Fibroblast of the conjunctiva (primary cell): ENCODE results near the gene WDR47.

Experiments
- DNase-seq: peaks from one replicate; pipeline ENCODE4 v3.0.0-alpha.2; 2010; ENCODE audit warnings: low read depth

Gene WDR47

DNA sequence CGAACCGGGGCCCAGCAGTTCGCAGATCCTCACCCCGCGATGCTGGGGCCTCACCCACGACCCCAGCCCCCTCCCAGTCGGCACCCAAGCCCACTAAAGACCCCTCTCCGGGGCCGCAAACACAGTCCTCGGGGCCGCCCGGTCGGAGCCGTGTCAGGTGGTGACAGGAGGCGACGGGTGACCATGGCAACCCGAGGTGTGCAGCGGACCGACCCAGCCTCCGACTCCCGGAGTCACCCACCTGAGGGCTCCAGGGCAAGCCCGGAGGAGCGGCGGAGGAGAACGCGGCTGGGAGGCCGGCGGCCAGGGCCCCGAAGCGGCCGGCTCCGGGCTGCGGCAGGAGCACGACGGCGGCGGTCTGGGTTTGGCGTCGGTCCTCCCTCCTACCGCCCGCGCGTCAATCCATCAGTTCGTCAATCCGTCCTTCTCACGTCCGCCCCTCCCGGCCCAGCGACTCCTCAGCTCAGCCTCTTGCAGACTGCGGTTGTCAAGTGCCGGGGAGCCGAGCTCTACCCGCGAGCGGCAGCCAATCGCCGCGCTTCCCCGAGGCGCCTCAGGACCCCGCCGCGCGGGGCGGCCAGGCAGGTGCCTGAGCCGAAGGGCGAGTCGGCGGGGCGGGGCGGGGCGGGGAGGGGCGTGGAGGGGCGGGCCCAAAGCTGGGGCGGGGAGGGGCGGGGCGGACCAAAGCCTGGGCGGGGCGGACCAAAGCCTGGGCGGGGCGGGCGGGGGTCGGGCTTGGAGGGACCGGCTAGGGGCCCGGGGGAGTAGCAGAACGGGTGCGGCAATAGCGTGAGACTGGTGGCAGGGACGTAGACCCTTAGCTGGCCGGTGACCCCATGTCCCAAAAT lies at the start of gene WDR47:
WDR47 (minus strand) TSS at position 482 of the 848 bp plus-strand sequence. CDS start 18,590 bp downstream, outside the sequence.
- DNase-seq: peak; percentile 96

DNA sequence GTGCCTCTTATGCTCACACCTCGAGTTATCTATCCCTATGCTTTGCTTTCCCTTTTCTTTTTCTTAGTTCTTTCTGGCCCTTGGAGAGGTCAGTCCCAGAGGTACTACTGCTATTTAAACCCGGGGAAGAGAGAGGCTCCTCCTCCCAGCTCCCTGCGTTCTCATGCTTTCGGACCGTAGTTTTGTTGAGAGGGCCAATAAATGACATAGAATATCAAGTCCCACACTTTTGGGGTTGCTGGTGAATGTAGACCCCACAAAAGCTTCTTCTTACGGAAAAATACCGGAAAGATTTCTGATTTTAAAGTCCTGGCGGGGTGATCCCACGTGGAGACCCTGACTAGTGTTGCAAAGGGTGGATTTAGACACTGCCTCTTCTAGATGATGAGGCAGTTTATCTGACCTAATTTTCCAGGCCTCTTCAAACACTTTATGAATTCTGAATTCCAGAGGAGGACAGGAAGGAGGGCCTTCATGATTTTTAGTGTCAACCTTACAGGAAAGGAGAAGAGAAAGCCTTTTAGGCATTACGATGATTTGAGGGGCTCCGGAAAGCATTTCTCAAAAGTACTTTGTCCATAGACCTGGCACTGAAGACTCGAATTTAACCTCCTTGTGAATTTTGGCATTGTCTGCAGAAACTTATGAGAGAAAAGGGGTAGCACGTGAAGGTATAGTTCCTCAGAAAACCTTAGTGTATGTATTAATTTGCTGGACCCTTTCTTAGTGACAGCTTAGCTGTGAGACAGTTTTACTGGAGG lies 49.4 kb upstream of the WDR47 start:
- DNase-seq: no peak

DNA sequence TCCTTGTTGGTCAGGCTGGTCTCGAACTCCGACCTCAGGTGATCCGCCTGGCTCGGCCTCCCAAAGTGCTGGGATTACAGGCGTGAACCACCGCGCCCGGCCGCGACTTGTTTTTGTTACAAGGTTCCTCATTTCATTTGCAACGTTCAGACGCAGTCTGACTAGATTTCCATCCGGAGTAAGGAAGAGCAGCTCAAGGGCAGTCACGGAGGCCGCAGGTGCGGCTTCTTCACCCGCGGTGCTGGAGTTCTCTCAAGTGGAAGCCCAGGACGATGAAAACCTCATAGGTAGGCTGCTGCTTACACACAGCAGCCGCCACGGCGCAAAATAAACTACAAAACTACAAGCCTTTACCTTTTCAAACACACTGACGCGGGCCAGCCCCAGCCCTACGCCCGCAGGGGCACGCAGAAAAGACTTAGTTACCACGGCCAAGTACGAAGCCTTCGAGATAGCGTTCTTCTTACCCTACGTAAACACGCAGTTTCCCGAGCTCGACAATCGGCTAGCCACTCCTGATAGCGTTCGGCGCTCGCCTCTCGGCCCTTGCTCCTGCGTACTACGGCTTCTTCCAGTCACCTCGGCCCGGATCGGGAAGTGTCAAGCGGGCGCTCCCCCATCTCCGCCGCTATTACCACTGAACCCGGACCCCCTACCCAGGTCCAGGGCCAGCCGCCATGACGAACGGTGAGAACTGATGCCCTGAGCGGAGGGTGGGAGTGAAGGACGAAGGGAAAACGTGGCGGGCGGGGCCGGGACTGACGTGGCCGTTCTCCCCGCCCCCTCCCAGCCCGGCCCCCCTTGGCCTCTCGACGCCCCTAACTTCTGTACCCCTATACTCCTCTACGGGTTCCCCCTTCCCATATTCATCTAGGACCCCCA lies 48.5 kb upstream of the WDR47 start, which contains the start of gene TMEM167B:
TMEM167B (plus strand) TSS at position 569 of the 882 bp plus-strand sequence; CDS start at position 678, 109 bp downstream.
- peak; percentile 86 for DNase-seq

DNA sequence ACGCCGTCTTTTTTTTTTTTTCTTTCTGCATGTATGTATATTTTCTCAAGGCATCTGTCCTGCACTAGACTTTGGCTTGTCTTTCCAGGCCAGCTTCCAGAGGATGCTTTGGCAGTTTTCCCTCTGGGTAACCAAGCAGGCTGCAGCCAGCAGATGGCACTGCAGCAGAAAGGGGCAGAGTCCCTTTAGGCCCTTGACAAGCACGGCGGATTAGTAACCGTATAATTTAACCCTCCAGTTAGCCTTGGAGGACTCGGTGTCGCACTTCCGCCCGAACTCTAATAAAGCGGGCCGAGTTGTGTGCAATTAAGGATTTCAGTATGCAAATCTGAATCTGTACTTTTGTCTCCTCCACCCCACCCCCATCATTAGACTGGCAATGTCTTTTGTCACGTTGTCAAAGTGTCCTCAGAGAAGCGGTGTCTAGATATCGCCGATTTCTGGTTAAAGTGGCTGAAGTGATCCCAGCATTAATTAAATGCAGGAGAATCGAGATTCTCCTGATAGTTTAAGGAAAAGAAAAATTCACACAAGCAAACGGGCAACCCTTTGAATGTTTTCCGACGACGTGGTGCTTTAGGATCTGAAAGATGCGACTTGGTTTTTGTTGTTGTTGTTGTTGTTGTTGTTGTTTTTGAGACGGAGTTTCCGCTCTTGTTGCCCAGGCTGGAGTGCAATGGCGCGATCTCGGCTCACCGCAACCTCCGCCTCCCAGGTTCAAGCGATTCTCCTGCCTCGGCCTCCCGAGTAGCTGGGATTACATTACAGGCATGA lies 47.5 kb upstream of the WDR47 start:
- peak; percentile 58 for DNase-seq

DNA sequence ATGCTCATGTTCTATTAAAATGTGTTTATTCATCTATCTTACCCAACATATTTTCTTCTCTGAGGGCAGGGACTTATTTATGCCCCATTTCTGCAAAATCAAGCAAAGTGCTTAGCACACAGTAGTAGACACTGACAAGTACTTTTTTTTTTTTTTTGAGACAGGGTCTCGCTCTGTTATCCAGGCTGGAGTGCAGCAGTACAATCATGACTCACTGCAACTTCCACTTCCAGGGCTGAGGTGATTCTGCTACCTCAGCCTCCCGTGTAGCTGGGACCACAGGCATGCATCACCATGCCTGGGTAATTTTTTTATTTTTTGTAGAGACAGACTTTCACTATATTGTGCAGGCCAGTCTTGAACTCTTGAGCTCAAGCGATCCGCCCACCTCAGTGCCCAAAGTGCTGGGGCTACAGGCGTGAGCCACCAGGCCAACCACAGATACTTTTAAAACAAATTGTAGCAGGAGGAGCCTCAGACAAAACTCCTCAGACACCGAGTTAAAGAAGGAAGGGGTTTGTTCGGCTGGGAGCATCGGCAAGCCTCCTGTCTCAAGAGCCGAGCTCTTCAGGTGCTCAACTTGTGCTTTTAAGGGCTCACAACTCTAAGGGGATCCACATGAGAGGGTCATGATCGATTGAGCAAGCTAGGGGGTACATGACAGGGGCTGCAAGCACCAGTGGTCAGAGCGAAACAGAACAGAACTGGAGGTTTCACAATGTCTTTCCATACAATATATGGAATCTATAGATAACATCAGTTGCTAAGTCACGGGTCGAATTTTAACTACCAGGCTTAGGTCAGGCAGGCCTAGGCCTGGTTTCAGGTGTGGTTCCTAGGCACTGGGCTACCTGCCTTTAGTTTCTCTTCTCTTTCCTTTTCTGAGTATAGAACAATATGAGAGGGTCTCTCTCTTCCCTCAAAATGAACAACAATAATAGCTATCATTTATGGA lies 42.9 kb upstream of the WDR47 start:
- DNase-seq: no peak

DNA sequence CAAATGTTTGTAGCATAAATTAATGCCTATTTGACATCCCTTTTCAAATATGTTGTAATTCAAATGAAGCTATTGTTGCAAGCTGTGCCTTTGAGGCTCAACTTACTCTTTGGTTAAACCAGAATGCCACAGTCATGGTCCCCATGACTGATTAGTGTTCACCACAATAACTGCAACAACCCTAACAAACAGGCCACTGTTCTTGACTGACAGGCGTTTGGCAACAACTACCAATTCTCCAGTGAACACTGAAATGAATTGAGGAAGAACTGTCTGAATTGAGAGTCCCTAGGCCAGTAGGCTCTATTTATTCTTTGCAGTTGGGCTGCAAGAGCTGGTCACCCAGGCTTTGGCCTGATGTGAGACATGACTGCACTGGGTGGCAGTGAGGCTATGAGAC lies 42.0 kb upstream of the WDR47 start:
- no peak for DNase-seq

DNA sequence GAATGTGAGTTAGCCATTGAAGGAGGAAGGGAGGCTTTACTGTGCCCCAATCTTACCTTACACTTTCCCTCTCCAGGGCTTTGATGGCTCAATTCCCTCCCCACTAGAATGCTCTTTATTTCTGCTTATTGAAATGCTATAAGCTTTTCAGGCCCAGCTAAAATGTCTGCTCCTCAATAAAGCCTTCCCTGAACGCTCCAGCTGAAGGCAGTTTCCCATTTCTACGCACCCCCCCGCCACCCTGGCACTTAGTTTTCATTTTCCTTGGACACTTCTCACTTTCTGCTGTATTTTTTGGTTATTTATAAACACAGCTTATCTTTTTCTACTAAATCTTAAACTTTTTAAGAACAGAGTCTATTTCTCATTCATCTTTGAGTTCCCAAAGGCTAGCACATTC lies 41.6 kb upstream of the WDR47 start:
- DNase-seq: no peak

DNA sequence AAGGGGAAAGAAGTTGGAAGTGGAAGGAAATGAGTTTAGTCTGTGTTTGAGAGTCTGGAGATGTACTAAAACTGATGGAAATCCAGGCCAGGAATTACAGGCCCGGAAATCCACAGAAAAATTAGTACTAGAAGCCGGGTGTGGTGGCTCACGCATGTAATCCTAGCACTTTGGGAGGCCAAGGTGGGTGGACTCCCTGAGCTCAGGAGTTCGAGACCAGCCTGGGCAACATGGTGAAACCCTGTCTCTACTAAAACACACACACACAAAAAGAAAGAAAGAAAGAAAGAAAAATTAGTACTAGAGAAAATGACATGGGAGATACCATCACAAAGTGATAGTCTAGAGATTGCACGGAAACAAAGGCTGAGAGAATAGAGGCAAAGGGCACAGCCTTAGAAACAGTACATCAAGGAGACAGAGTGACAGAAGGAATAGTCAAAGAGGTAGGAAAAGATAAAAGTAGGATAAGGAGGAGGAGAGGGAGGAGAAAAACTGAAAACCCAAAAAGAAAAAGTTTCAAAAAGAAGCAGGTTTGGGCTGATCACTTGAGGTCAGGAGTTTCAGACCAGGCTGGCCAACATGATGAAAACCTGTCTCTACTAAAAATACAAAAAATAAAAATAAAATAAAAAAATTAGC lies 38.7 kb upstream of the WDR47 start:
- no peak for DNase-seq

DNA sequence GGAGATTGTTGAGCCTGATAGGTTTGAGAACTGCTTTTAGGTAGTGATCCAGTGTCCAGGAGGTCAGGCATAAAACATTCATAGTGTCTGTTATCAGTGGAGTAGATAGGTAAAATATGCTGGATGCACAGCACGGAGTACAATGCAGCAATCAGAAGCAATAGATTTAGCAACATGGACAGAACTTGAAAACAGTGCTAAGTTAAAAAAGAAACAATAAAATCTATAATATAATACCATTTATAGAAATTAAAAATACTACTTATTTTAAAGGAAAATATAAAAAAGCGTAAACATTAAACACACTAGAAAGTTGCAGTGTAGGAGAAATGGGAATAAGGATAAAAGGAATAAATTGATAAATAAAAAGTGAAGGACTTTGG lies 37.3 kb upstream of the WDR47 start:
- no peak for DNase-seq

DNA sequence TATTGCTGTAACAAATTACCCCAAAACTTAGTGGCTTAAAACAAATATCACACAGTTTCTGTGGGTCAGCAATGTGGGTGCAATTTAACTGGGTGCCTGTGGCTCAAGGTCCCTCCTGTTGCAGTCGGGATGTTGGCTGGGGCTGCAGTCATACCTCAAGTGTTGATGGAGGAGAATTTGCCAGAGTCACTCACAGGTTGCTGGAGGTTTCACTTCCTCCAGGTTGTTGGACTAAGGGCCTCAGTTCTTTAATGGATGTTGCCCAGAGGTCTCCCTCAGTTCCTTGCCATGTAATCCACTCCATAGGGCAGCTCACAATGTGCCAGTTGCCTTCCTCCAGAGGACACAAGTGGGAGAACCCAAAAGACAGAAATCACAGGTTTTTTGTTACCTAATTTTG lies 36.4 kb upstream of the WDR47 start:
- no peak for DNase-seq

DNA sequence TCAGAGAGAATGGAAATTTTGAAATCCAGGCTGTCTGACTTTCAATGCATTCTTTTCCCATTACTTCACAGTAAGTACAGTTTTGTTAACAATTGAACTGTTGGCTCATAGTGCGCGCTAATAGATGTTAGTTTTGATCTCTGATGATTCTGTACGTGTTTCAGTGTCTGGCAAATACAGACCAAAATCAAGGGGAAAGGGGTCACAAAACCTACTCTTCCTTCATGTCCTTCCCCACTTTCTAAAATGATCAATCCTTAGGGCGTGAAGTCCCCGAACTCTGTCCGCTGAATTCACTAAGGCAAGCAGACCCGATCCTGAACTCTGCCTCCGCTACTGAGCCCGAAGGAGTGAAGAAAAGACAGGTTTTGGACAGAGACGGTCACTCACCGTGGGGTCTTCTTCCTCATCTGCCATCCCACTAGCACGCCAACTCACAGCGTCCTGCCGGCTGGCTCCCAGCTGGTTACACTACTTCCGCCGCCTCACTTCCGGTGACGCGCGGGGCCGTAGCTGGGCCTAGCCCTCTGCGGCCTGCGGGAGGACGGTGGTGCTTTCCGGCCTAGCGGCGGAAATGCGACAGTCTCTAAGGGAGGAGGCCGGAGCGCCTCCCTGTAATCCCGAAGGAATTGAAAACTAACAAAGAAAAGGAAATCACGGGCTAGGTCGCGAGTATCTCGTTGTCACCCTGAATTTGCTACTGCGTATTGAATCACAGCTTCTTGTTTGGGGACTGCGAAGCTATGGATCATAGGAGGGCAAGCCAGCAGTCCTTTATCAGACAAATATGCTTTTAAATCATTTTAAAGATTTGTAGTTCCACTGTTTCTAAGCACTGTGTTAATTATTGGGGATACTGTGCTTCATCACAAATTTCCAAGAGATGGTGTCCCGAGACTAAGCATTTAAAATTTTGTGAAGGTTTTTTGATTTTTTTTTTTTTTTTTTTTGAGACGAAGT lies 33.9 kb upstream of the WDR47 start, which contains the start of gene TAF13:
TAF13 (minus strand) TSS at position 473 of the 960 bp plus-strand sequence; CDS start at position 417, 56 bp downstream.
- DNase-seq: peak; percentile 83

DNA sequence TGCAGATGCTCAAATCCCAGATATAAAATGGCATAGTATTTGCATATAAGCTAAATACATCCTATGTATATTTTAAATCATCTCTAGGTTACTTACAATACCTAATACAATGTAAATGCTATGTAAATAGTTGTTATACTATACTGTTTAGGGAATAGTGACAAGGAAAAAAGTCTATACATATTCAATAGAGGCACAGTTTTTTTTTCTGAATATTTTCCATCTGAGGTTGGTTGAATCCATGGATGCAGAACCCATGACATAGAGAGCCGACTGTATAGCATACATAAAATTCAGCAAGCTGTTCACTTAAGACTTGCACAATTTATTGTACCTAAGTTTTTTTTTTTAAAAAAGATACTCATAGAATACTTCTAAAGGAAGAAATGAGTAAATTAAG lies 27.4 kb upstream of the WDR47 start:
- DNase-seq: no peak

DNA sequence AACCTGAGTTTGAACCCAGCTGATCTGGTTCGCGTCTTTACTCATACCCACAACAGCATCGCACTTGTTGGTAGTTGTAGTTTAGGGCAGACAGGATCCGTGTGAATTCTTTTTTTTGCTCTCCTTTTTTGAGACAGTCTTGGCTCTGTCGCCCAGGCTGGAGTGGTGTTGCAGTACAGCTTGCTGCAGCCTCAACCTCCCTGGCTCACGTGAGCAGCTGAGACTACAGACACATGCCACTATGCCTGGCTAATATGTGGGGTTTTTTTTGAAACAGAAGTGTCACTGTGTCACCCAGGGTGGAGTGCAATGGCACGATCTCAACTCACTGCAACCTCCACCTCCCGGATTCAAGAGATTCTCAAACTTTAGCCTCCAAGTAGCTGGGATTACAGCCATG lies 26.0 kb upstream of the WDR47 start:
- DNase-seq: no peak

DNA sequence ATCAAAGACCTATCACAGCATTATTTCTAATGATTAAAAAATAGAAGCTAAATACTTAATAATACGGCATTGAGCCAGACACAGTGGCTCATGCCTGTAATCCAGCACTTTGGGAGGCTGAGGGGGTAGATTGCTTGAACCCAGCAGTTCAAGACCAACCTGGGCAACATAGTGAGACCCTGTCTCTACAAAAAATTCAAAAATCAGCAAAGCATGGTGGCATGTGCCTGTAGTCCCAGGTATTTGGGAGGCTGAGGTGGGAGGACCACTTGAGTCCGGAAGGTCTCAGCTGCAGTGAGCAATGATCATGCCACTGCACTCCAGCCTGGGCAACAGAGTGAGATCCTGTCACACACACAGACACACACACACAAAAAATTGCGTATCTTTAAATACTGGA lies 23.2 kb upstream of the WDR47 start:
- DNase-seq: no peak

DNA sequence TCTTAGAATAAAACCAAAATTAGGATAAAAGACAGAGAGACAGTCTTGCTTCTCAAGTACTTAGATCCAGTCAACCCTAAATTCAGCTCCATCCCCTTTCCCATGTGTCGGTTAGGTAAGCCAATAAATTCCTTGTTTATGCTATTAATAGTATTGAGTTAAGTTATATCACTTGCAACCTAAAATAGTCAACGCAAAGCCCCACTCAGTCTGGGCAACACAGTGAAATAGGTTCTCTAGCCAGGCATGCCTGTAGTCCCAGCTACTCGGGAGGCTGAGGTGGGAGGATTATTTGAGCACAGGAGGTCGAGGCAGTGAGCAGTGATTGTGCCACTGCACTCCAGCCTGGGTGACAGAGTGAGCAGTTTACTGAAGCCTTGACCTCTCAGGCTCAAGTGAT lies 19.3 kb upstream of the WDR47 start:
- no peak for DNase-seq

DNA sequence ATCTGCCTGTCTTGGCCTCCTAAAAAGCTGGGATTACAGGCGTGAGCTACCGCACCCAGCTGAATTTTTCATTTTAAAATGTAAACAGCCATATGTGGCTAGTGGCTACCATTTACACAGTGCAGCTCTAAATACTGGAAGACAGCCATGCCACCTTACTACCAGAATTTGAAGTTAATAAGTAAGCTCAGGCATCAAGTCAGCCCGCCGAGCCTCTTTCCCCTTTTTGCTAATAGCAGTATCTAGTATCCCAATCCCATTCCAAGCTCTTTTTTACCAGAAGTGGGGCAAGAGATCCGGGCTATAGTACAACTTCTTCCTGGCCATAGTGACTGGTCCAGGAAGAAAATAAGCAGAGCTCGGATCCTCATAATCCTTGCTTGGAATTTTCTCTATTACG lies 18.8 kb upstream of the WDR47 start:
- DNase-seq: no peak

DNA sequence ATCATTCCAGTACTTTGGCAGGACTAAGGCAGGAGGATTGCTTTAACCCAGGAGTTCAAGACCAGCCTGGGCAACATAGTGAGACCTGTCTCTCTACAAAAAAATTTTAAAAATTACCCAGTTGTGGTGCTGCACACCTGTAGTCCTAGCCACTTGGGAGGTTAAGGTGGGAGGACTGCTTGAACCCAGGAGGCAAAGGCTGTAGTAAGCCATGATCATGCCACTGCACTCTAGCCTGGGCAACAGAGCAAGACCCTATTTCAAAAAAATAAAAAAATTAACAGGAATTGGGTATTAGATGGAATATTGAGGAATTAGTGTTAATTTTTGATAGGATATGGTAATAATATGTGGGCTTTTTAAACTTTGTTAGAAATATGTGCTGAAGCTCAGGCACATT lies 17.1 kb upstream of the WDR47 start:
- DNase-seq: no peak

DNA sequence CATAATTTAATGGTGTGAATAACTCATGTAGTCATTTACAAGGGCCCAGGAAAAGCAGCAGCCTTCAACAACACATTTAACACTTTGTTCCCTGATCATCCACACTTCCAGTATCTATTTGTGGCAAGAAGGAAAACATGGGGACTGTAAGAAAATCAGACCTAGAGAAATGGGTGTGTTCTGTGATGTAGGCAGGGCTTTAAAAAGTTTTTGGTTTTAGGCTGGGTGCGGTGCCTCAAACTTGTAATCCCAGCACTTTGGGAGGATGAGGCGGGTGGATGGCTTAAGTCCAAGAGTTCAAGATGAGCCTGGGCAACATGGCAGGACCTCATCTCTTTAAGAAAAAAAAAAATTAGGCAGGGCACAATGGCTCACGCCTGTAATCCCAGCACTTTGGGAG lies 14.2 kb upstream of the WDR47 start:
- DNase-seq: no peak
